HCT116 (cell line): ENCODE measurements around the gene MAN2A2. TPM values are rescaled to one million over a fixed set of nuclear protein-coding genes. Genes with fewer than 3 reads are reported as not detected.

Experiments
- ATAC-seq: fragments of 200-7000 bp; cut with Tn5 transposase; 2 replicates; pipeline ENCODE4 v1.9.1; 2020; ENCODE audit warnings: mild to moderate bottlenecking, moderate library complexity
- BruUV-seq: library from RNA; stranded (reverse); fragments of 400-500 nt; replicated peaks from 2 replicates; lab custom pipeline; 2021; lab: Mats Ljungman, UMichigan
- CTCF ChIA-PET: fragments of 300-600 bp; sonication (Branson Sonifier 250); formaldehyde crosslinking; loops from one replicate; lab custom pipeline; 2021; ENCODE audit warnings: antibody characterized with exemption; lab: Charles Lee
- POLR2A ChIA-PET: fragments of 300-600, 350-600 bp; sonication (Branson Sonifier 250); formaldehyde crosslinking; loops from one replicate; lab custom pipeline; 2021; ENCODE audit warnings: antibody characterized with exemption; lab: Charles Lee
- RAD21 ChIA-PET, 2 experiments: fragments of 300-600 bp; sonication (Branson Sonifier 250); formaldehyde crosslinking; loops; one replicate each; lab custom pipeline; 2023; ENCODE audit warnings: low total read pairs in 2 of 2; ENCODE audit not compliant: uncharacterized antibody in 2 of 2, unreplicated experiment in 2 of 2, low non-redundant PET in 1 of 2; lab: Charles Lee
- DNase-seq: peaks from one replicate; pipeline ENCODE4 v3.0.0-alpha.2; 2010; ENCODE audit warnings: low read depth, low spot score
- H2AFZ ChIP-seq: fragments of 200-600 bp; shearing (Covaris generic), sonication (generic); 2 replicates; pipeline ENCODE4 v1.6.1; 2017; ENCODE audit warnings: low read depth, mixed run types, mixed read lengths, antibody characterized with exemption, low read length; ENCODE audit not compliant: poor library complexity, severe bottlenecking
- H3K27ac ChIP-seq: 2 replicates; pipeline ENCODE4 v1.5.1; 2012; ENCODE audit warnings: low read depth, low read length
- H3K27me3 ChIP-seq: fragments of 200-600 bp; sonication (generic); 2 replicates; pipeline ENCODE4 v1.6.1; 2016; ENCODE audit warnings: mixed run types, low read length, mixed read lengths; ENCODE audit not compliant: insufficient read depth
- H3K36me3 ChIP-seq, 2 experiments: fragments of 200-500 bp in 1 of 2; fragments of 200-600 bp in 1 of 2; sonication (Bioruptor generic) in 1 of 2; sonication (generic) in 1 of 2; 2 replicates each; pipeline versions ENCODE4 v1.5.1 to v1.6.1; 2014 to 2016; ENCODE audit warnings: low read length in 2 of 2, inconsistent platforms in 1 of 2, mixed read lengths in 1 of 2, mixed run types in 1 of 2; ENCODE audit not compliant: insufficient read depth in 2 of 2, control insufficient read depth in 1 of 2
- H3K4me1 ChIP-seq, 2 experiments: fragments of 200-600 bp in 1 of 2; sonication (generic) in 1 of 2; 2 replicates each; pipeline versions ENCODE4 v1.5.1 to v1.6.1; 2012 to 2017; ENCODE audit warnings: low read length in 2 of 2, inconsistent platforms in 1 of 2, mild to moderate bottlenecking in 1 of 2, mixed read lengths in 1 of 2, mixed run types in 1 of 2, moderate library complexity in 1 of 2; ENCODE audit not compliant: insufficient read depth in 2 of 2, control insufficient read depth in 1 of 2
- H3K4me2 ChIP-seq: fragments of 200-600 bp; sonication (generic); 2 replicates; pipeline ENCODE4 v1.6.1; 2017; ENCODE audit warnings: mixed run types, low read length, mixed read lengths
- H3K4me3 ChIP-seq, 2 experiments: fragments of 200-600 bp in 1 of 2; sonication (generic) in 1 of 2; replicated peaks in 1 of 2; 2 replicates each; pipeline ENCODE4 v1.5.1; 2011 to 2016; ENCODE audit warnings: low read length in 2 of 2, control low read depth in 1 of 2, low read depth in 1 of 2, mild to moderate bottlenecking in 1 of 2, mixed read lengths in 1 of 2, mixed run types in 1 of 2
- H3K79me2 ChIP-seq: fragments of 200-600 bp; sonication (generic); 2 replicates; pipeline ENCODE4 v1.6.1; 2017; ENCODE audit warnings: mild to moderate bottlenecking, mixed run types, low read length, moderate library complexity, mixed read lengths; ENCODE audit not compliant: insufficient read depth
- H3K9ac ChIP-seq: fragments of 200-600 bp; sonication (generic); 2 replicates; pipeline ENCODE4 v1.6.1; 2016; ENCODE audit warnings: low read length, mixed read lengths
- H3K9me2 ChIP-seq: fragments of 200-600 bp; sonication (generic), shearing (Covaris generic); 2 replicates; pipeline ENCODE4 v1.6.1; 2017; ENCODE audit warnings: mixed run types, mild to moderate bottlenecking, moderate library complexity; ENCODE audit not compliant: insufficient read depth
- H3K9me3 ChIP-seq, 2 experiments: fragments of 200-500 bp in 1 of 2; fragments of 200-600 bp in 1 of 2; sonication (Bioruptor generic) in 1 of 2; sonication (generic) in 1 of 2; 2 replicates each; pipeline ENCODE4 v1.6.1; 2014 to 2017; ENCODE audit warnings: low read length in 2 of 2, mixed read lengths in 2 of 2, inconsistent platforms in 1 of 2, low read depth in 1 of 2, mild to moderate bottlenecking in 1 of 2, mixed run types in 1 of 2, moderate library complexity in 1 of 2; ENCODE audit not compliant: control insufficient read depth in 1 of 2, insufficient read depth in 1 of 2
- H4K20me1 ChIP-seq: fragments of 200-600 bp; sonication (generic), shearing (Covaris generic); 2 replicates; pipeline ENCODE4 v1.6.1; 2017; ENCODE audit warnings: mixed run types, mild to moderate bottlenecking, moderate library complexity; ENCODE audit not compliant: insufficient read depth
- CEBPB ChIP-seq: IDR thresholded peaks from 2 replicates; pipeline ENCODE4 v1.6.1; 2012; ENCODE audit warnings: low read depth
- EGR1 ChIP-seq: IDR thresholded peaks from 2 replicates; pipeline ENCODE4 v1.6.1; 2012; ENCODE audit warnings: low read depth
- EZH2phosphoT487 ChIP-seq: fragments of 200-600 bp; IDR thresholded peaks from 2 replicates; pipeline ENCODE4 v1.6.1; 2018; ENCODE audit warnings: antibody characterized with exemption, borderline replicate concordance
- POLR2A ChIP-seq: IDR thresholded peaks from 2 replicates; pipeline ENCODE4 v1.7.0; 2011; ENCODE audit warnings: borderline replicate concordance; ENCODE audit not compliant: insufficient read depth, insufficient read length; ENCODE audit errors: extremely low read depth
- POLR2AphosphoS5 ChIP-seq: IDR thresholded peaks from 2 replicates; pipeline ENCODE4 v1.6.1; 2011; ENCODE audit warnings: mild to moderate bottlenecking, low read depth, low read length, moderate library complexity
- RAD21 ChIP-seq: IDR thresholded peaks from 2 replicates; pipeline ENCODE4 v1.6.1; 2012; ENCODE audit warnings: low read depth, mild to moderate bottlenecking
- SIN3A ChIP-seq: IDR thresholded peaks from 2 replicates; pipeline ENCODE4 v1.6.1; 2012; ENCODE audit warnings: low read depth
- SP1 ChIP-seq: IDR thresholded peaks from 2 replicates; pipeline ENCODE4 v1.6.1; 2012; ENCODE audit warnings: low read depth
- SRF ChIP-seq: IDR thresholded peaks from 2 replicates; pipeline ENCODE4 v1.6.1; 2012; ENCODE audit warnings: low read depth
- TCF7L2 ChIP-seq: IDR thresholded peaks from 2 replicates; pipeline ENCODE4 v1.7.0; 2011; ENCODE audit warnings: borderline replicate concordance, inconsistent platforms; ENCODE audit not compliant: insufficient read depth, insufficient read length; ENCODE audit errors: extremely low read depth
- YY1 ChIP-seq: IDR thresholded peaks from 2 replicates; pipeline ENCODE4 v1.6.1; 2011; ENCODE audit warnings: low read length, low read depth, moderate library complexity, mild to moderate bottlenecking; ENCODE audit not compliant: insufficient replicate concordance; ENCODE audit errors: extremely low read depth
- ZFX ChIP-seq: fragments of 450-650 bp; IDR thresholded peaks from 2 replicates; pipeline ENCODE4 v1.6.1; 2017
- ZNF274 ChIP-seq: fragments of 200-500 bp; sonication (Bioruptor generic); IDR thresholded peaks from 2 replicates; pipeline ENCODE4 v1.6.1; 2014; ENCODE audit warnings: mild to moderate bottlenecking, low read depth, low read length, inconsistent platforms
- intact Hi-C: fragments of 100-400 bp; cut with micrococcal nuclease; formaldehyde crosslinking; loops from 2 replicates; pipeline ENCODE4 v1.10.0; 2022
- total RNA-seq: library from RNA; stranded (reverse); gene quantifications from one replicate; pipeline ENCODE4 v1.2.1, GENCODE V29; 2021; ENCODE audit not compliant: unreplicated experiment
- TF ChIP-seq, protein P1 (sequence below), 3 experiments: fragments of 200-600 bp in 1 of 3; sonication (generic) in 1 of 3; IDR thresholded peaks in 2 of 3; conservative IDR thresholded peaks in 1 of 3; 2 replicates each; pipeline ENCODE4 v1.5.1; 2012 to 2017; ENCODE audit warnings: low read depth in 2 of 3, low read length in 2 of 3, antibody characterized with exemption in 1 of 3, borderline replicate concordance in 1 of 3, control low read depth in 1 of 3, mild to moderate bottlenecking in 1 of 3, mixed read lengths in 1 of 3, mixed run types in 1 of 3, moderate library complexity in 1 of 3; ENCODE audit not compliant: insufficient read depth in 1 of 3
- TF ChIP-seq, protein P2 (sequence below): IDR thresholded peaks from 2 replicates; pipeline ENCODE4 v1.6.1; 2012

The MAN2A2 gene
- total RNA-seq, 1 experiment from 2014 or later = 44.9 TPM

DNA sequence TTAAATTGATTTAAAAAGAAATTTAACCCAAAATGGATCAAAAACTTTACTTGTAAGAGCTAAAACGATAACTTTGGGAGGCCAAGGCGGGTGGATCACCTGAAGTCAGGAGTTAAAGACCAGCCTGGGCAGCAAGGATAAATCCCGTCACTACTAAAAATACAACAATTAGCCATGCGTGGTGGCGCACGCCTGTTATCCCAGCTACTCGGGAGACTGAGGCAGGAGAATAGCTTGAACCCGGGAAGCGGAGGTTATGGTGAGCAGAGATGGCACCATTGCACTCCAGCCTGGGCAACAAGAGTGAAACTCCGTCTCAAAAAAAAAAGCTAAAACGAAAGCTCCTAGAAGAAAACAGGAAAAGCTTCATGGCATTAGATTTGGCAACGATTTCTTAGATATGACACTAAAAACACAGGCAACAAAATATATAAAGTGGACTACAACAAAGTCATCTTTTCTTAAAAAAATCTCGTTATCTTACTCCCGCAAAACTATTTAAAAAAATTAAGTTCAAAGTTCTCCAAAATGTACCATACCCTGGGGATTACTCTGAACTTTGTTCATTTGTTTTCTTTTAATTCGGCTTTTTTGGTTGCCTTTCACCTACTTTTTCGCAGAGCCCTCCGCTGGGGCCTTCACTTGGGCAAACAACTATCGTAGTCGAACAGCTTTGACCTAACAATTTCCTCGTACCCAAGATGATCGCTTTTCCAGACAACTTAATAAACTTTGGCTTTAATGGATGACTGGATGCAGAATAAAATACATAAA is 26.3 kb downstream of the MAN2A2 start:
- Histone ChIP-seq H3K4me2 (peak overlapping the region; percentile 99), H3K27ac (peak overlapping the region; percentile 78), H3K79me2 (peaks cover 6% of the 10 kb centered on the region; the same call in 1 of the 2 replicates), H3K4me3 (peak overlapping the region; percentile 92 to 93), H4K20me1 (no peaks in the 10 kb centered on the region), H2AFZ (peak overlapping the region; percentile 29), H3K9ac (peak overlapping the region; percentile 67), H3K9me3 (no peaks in the 10 kb centered on the region), H3K9me2 (no peaks in the 10 kb centered on the region), H3K27me3 (no peaks in the 10 kb centered on the region), H3K36me3 (no peaks in the 10 kb centered on the region), H3K4me1 (peaks cover 16 to 39% of the 10 kb centered on the region in 2 experiments; a peak in 3 of 4 replicates)
- BruUV-seq = TSS peak; percentile 84
- ChIA-PET RAD21 (no interaction called here), CTCF (interaction anchor here (0.9 to 6.9 kb wide), 4 partner anchors 26 to 120 kb away, joined by 4 to 70 read pairs (median 5); partner anchors contain the start of gene MAN2A2), POLR2A (interaction anchor here (1.3 kb wide), 1 partner anchor 26 kb away, joined by 4 read pairs; the partner anchor contains the start of gene MAN2A2)
- ATAC-seq = no peak
- no peak for TF ChIP-seq POLR2AphosphoS5
- no peak for TF ChIP-seq RAD21
- TF ChIP-seq SIN3A = no peak
- TF ChIP-seq EZH2phosphoT487 = no peak
- no peak for TF ChIP-seq POLR2A
- TF ChIP-seq ZFX = peak; percentile 66; the same call in 1 of the 2 replicates
- intact Hi-C loops = loop anchor here (5.0 kb wide), 1 partner anchor 103 kb away; no protein-coding TSS in a partner anchor
- no peak for DNase-seq

DNA sequence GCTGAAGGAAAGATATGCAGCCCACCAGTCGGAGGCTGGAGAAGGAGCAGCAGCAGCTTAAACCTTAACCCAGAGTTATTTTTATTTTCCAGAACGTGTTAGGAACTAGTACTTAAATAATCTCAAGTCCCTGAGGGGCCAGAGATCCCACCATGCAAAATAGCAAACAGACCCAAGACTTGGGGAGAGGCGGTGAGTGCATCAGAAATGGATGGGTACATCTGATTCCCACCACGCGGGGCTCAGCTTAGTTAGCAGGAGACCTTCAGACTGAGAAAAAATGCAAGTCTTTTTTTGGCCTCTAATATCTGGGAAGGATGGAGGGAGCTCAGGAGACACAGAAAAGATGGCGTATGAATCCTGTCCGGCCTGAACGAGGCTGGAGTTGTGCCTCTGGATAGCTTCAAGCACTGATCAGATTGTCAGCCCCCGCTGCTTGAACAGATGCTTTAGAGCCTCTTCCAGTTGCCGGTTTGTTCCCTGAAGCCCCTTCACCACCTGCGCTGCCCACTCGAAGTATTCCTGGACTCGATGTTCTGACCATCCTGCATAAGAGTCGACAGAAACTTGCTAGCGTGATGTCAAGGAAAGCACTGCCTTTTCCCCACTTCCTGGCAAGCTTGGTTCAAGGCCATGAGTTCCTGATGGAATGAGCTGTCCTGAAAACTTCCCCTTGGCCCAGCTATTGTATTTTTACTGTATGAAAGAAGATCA is 27.9 kb downstream of the MAN2A2 start:
- peaks cover 13% of the 10 kb centered on the region; the same call in 1 of the 2 replicates for H3K79me2 ChIP-seq
- H2AFZ ChIP-seq = no peak overlapping the region
- peaks cover 17 to 46% of the 10 kb centered on the region in 2 experiments; a peak in 3 of 4 replicates for H3K4me1 ChIP-seq
- no peaks in the 10 kb centered on the region for H3K27me3 ChIP-seq
- no peaks in the 10 kb centered on the region for H3K36me3 ChIP-seq
- ATAC-seq (no peak), DNase-seq (no peak)
- no peaks in the 10 kb centered on the region for H3K9me3 ChIP-seq
- CTCF ChIA-PET = interaction anchor here (0.5 to 6.9 kb wide), 20 partner anchors 7 to 638 kb away, joined by 3 to 70 read pairs (median 7); partner anchors contain the start of genes MAN2A2, PRC1 and RCCD1
- intact Hi-C loops = loop anchor here (1.0 to 5.0 kb wide), 2 partner anchors 101 to 340 kb away; no protein-coding TSS in a partner anchor
- H3K9me2 ChIP-seq = no peaks in the 10 kb centered on the region
- POLR2A ChIA-PET = interaction anchor here (0.5 to 2.4 kb wide), 9 partner anchors 8 to 611 kb away, joined by 3 to 7 read pairs (median 4); partner anchors contain the start of genes MAN2A2, PRC1 and RCCD1
- peak overlapping the region; percentile 92 to 93 for H3K4me3 ChIP-seq
- BruUV-seq = TSS peak; percentile 18
- no peaks in the 10 kb centered on the region for H4K20me1 ChIP-seq
- RAD21 ChIA-PET = interaction anchor here in 1 of 2 experiments (1.0 to 1.6 kb wide), 3 partner anchors 46 to 341 kb away, joined by 3 to 4 read pairs (median 4); no protein-coding TSS in a partner anchor
- peak overlapping the region; percentile 99 for H3K4me2 ChIP-seq
- H3K27ac ChIP-seq = peak overlapping the region; percentile 78
- H3K9ac ChIP-seq = peak overlapping the region; percentile 67
- TF ChIP-seq SP1 (no peak), YY1 (no peak), RAD21 (no peak), EZH2phosphoT487 (no peak), EGR1 (no peak), ZFX (no peak), SRF (no peak), ZNF274 (no peak), POLR2A (no peak), CEBPB (no peak), TCF7L2 (no peak)
- TF ChIP-seq, protein P1, sequence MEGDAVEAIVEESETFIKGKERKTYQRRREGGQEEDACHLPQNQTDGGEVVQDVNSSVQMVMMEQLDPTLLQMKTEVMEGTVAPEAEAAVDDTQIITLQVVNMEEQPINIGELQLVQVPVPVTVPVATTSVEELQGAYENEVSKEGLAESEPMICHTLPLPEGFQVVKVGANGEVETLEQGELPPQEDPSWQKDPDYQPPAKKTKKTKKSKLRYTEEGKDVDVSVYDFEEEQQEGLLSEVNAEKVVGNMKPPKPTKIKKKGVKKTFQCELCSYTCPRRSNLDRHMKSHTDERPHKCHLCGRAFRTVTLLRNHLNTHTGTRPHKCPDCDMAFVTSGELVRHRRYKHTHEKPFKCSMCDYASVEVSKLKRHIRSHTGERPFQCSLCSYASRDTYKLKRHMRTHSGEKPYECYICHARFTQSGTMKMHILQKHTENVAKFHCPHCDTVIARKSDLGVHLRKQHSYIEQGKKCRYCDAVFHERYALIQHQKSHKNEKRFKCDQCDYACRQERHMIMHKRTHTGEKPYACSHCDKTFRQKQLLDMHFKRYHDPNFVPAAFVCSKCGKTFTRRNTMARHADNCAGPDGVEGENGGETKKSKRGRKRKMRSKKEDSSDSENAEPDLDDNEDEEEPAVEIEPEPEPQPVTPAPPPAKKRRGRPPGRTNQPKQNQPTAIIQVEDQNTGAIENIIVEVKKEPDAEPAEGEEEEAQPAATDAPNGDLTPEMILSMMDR (IDR thresholded peaks at IDR 0.05 in 2 of 3, conservative IDR thresholded peaks at IDR 0.05 in 1 of 3; ENCODE audit: borderline replicate concordance in 1 of 3, insufficient read depth in 1 of 3, low read depth in 2 of 3, low read length in 2 of 3) = no peak
- TF ChIP-seq, protein P2, sequence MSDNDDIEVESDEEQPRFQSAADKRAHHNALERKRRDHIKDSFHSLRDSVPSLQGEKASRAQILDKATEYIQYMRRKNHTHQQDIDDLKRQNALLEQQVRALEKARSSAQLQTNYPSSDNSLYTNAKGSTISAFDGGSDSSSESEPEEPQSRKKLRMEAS = no peak
